GM23338 (cell line): ENCODE data around the gene SCLY. TPM values are rescaled to one million over a fixed set of nuclear protein-coding genes. Genes with fewer than 3 reads are reported as not detected.
A peak's percentile ranks its signal among the peaks of the same experiment; 100 is the strongest.

ENCODE experiments used
- ATAC-seq: fragments of 200-7000 bp; cut with Tn5 transposase; 3 replicates; pipeline ENCODE4 v1.9.1; 2020
- DNase-seq: peaks from one replicate; pipeline ENCODE4 v3.0.0-alpha.2; 2015; ENCODE audit warnings: low spot score
- H2AFZ ChIP-seq: fragments of 200-600 bp; sonication (generic); 2 replicates; pipeline ENCODE4 v1.8.0; 2016; ENCODE audit warnings: antibody characterized with exemption, mild to moderate bottlenecking, moderate library complexity
- H3F3A ChIP-seq: fragments of 200-600 bp; sonication (generic); replicated peaks from 2 replicates; pipeline ENCODE4 v1.8.0; 2017; ENCODE audit warnings: antibody characterized with exemption, mixed run types, low read depth
- H3K27ac ChIP-seq: fragments of 200-600 bp; sonication (generic); 2 replicates; pipeline ENCODE4 v1.6.1; 2016; ENCODE audit warnings: low read depth
- H3K27me3 ChIP-seq: fragments of 200-600 bp; sonication (generic); 2 replicates; pipeline ENCODE4 v1.8.0; 2016; ENCODE audit warnings: mild to moderate bottlenecking, mixed run types, moderate library complexity; ENCODE audit not compliant: insufficient read depth
- H3K36me3 ChIP-seq: fragments of 200-600 bp; sonication (generic); 2 replicates; pipeline ENCODE4 v1.8.0; 2016; ENCODE audit warnings: mild to moderate bottlenecking; ENCODE audit not compliant: insufficient read depth
- H3K4me1 ChIP-seq: fragments of 200-600 bp; sonication (generic); 2 replicates; pipeline ENCODE4 v1.8.0; 2016; ENCODE audit warnings: mild to moderate bottlenecking, moderate library complexity; ENCODE audit not compliant: insufficient read depth
- H3K4me2 ChIP-seq: fragments of 200-600 bp; sonication (generic); 2 replicates; pipeline ENCODE4 v1.7.1; 2017; ENCODE audit warnings: mixed run types
- H3K4me3 ChIP-seq: fragments of 200-600 bp; sonication (generic); 2 replicates; pipeline ENCODE4 v1.6.1; 2016; ENCODE audit warnings: mixed run types
- H3K79me2 ChIP-seq: fragments of 200-600 bp; sonication (generic); replicated peaks from 2 replicates; pipeline ENCODE4 v1.8.0; 2017; ENCODE audit warnings: mild to moderate bottlenecking; ENCODE audit not compliant: insufficient read depth
- H3K9me2 ChIP-seq: fragments of 200-600 bp; sonication (generic); 2 replicates; pipeline ENCODE4 v1.8.0; 2017; ENCODE audit not compliant: insufficient read depth
- H4K20me1 ChIP-seq: fragments of 200-600 bp; sonication (generic); replicated peaks from 2 replicates; pipeline ENCODE4 v1.8.0; 2017; ENCODE audit warnings: mild to moderate bottlenecking; ENCODE audit not compliant: insufficient read depth
- H3K27ac Mint-ChIP-seq: 2 replicates; pipeline ENCODE4 v1.8.0; 2020; ENCODE audit warnings: inconsistent platforms, mild to moderate bottlenecking, moderate library complexity, mixed read lengths
- H3K27me3 Mint-ChIP-seq: 3 replicates; pipeline ENCODE4 v1.8.0; 2022; ENCODE audit warnings: low read depth, mild to moderate bottlenecking, moderate library complexity, mixed read lengths, inconsistent platforms; ENCODE audit not compliant: insufficient read depth, poor library complexity
- H3K36me3 Mint-ChIP-seq: 3 replicates; pipeline ENCODE4 v1.8.0; 2021; ENCODE audit warnings: low read depth, mild to moderate bottlenecking, inconsistent platforms, moderate library complexity, mixed read lengths
- H3K4me1 Mint-ChIP-seq: 3 replicates; pipeline ENCODE4 v1.8.0; 2020; ENCODE audit warnings: mild to moderate bottlenecking, inconsistent platforms, mixed read lengths
- H3K4me3 Mint-ChIP-seq: 3 replicates; pipeline ENCODE4 v1.8.0; 2021; ENCODE audit warnings: moderate library complexity, mild to moderate bottlenecking, inconsistent platforms, mixed read lengths
- H3K9me3 Mint-ChIP-seq: 3 replicates; pipeline ENCODE4 v1.8.0; 2020; ENCODE audit warnings: moderate library complexity, mild to moderate bottlenecking, inconsistent platforms, mixed read lengths
- CREB1 ChIP-seq: fragments of 250-450 bp; sonication (Bioruptor Pico); IDR thresholded peaks from 2 replicates; pipeline ENCODE4 v1.5.0; 2020; ENCODE audit warnings: low read depth, mild to moderate bottlenecking, moderate library complexity
- polyA plus RNA-seq: library from polyadenylated mRNA; unstranded; fragments of >200 nt; fragmentation: Nextera tagmentation; extraction: Ambion mirVana; gene quantifications from 2 replicates; pipeline ENCODE4 v1.2.1, GENCODE V29; 2016
- total RNA-seq: library from RNA; depleted of rRNA; stranded (reverse); fragments of >200 nt; shearing (Covaris generic); gene quantifications from 2 replicates; pipeline ENCODE4 v1.2.3, GENCODE V29; 2014
- TF ChIP-seq, protein P1 (sequence below), 2 experiments: fragments of 200-600 bp in 1 of 2; sonication (generic) in 1 of 2; conservative IDR thresholded peaks; 2 replicates each; pipeline versions ENCODE4 v1.5.1 to v1.6.1; 2016 to 2017; ENCODE audit warnings: antibody characterized with exemption in 2 of 2, low read depth in 2 of 2, mild to moderate bottlenecking in 2 of 2, moderate library complexity in 1 of 2
- TF ChIP-seq, protein P2 (sequence below): fragments of 250-450 bp; sonication (Bioruptor Pico); IDR thresholded peaks from 2 replicates; pipeline ENCODE4 v1.5.0; 2020; ENCODE audit warnings: mild to moderate bottlenecking, moderate library complexity
- TF ChIP-seq, protein P3 (sequence below): IDR thresholded peaks from one replicate; pipeline ENCODE4 v1.6.1; 2018; ENCODE audit warnings: antibody characterized with exemption; ENCODE audit not compliant: unreplicated experiment

The SCLY gene
- total and polyA plus RNA-seq, 2 experiments from 2014 or later = 57.2 to 80.3 TPM

DNA sequence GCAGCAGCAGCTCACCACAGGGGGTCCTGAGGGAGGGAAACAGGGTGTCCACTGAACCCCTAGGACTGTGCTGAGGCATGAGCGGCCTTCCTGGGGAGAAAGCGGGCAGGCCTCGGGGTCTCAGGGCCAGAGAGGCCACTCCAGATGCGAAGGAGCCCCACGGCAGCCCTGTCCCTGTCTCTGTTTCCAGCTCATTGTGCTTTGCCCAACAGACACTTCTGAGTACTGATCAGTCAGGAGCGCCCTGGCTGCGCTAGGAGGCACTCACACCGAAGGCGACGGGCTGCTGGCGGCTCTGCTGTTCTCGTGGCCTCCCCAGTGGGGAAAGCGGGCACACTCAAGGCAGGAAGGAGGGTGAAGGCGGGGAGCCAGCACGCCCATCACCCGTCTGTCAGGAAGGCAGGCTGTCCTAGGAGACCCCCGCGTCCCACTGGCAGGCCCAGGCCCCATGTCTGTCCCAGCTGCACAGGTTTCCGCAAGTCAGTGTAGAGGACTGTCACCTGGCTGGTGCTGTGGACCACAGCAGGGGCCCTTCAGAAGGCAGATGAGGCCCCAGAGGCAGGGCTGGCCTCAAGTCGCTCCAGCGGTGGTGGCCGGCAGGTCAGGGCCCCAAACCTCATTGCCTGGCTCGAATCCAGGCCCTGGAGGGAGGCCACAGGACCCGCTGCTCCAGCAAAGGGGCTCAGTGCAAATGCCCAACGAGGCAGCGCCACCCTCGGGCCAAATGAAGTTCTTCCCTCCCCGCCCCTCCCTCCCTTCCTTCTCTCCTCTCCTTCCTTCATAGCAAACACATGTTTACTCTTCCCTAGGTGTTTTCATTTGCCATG, 46.1 kb downstream of the SCLY start:
- Histone ChIP-seq H3K4me3 (no peak overlapping the region), H3K9me2 (no peaks in the 10 kb centered on the region), H3K27me3 (no peaks in the 10 kb centered on the region), H3F3A (no peaks in the 10 kb centered on the region), H2AFZ (peak overlapping the region; percentile 80), H3K36me3 (no peaks in the 10 kb centered on the region; the same call in 1 of the 2 replicates), H4K20me1 (no peaks in the 10 kb centered on the region), H3K4me1 (peaks cover 13% of the 10 kb centered on the region), H3K79me2 (no peaks in the 10 kb centered on the region), H3K27ac (no peak overlapping the region), H3K4me2 (no peak overlapping the region)
- Mint-ChIP-seq H3K36me3 (no peaks in the 10 kb centered on the region), H3K4me3 (no peak overlapping the region), H3K27me3 (peaks cover 15% of the 10 kb centered on the region), H3K4me1 (peaks cover 25% of the 10 kb centered on the region), H3K27ac (no peak overlapping the region), H3K9me3 (no peaks in the 10 kb centered on the region)
- ATAC-seq = peak; percentile 60
- peak; percentile 76 for DNase-seq
- TF ChIP-seq, protein P1, sequence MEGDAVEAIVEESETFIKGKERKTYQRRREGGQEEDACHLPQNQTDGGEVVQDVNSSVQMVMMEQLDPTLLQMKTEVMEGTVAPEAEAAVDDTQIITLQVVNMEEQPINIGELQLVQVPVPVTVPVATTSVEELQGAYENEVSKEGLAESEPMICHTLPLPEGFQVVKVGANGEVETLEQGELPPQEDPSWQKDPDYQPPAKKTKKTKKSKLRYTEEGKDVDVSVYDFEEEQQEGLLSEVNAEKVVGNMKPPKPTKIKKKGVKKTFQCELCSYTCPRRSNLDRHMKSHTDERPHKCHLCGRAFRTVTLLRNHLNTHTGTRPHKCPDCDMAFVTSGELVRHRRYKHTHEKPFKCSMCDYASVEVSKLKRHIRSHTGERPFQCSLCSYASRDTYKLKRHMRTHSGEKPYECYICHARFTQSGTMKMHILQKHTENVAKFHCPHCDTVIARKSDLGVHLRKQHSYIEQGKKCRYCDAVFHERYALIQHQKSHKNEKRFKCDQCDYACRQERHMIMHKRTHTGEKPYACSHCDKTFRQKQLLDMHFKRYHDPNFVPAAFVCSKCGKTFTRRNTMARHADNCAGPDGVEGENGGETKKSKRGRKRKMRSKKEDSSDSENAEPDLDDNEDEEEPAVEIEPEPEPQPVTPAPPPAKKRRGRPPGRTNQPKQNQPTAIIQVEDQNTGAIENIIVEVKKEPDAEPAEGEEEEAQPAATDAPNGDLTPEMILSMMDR (conservative IDR thresholded peaks at IDR 0.05; ENCODE audit: low read depth in 2 of 2) = peak; percentile 39 to 79
- TF ChIP-seq, protein P2, sequence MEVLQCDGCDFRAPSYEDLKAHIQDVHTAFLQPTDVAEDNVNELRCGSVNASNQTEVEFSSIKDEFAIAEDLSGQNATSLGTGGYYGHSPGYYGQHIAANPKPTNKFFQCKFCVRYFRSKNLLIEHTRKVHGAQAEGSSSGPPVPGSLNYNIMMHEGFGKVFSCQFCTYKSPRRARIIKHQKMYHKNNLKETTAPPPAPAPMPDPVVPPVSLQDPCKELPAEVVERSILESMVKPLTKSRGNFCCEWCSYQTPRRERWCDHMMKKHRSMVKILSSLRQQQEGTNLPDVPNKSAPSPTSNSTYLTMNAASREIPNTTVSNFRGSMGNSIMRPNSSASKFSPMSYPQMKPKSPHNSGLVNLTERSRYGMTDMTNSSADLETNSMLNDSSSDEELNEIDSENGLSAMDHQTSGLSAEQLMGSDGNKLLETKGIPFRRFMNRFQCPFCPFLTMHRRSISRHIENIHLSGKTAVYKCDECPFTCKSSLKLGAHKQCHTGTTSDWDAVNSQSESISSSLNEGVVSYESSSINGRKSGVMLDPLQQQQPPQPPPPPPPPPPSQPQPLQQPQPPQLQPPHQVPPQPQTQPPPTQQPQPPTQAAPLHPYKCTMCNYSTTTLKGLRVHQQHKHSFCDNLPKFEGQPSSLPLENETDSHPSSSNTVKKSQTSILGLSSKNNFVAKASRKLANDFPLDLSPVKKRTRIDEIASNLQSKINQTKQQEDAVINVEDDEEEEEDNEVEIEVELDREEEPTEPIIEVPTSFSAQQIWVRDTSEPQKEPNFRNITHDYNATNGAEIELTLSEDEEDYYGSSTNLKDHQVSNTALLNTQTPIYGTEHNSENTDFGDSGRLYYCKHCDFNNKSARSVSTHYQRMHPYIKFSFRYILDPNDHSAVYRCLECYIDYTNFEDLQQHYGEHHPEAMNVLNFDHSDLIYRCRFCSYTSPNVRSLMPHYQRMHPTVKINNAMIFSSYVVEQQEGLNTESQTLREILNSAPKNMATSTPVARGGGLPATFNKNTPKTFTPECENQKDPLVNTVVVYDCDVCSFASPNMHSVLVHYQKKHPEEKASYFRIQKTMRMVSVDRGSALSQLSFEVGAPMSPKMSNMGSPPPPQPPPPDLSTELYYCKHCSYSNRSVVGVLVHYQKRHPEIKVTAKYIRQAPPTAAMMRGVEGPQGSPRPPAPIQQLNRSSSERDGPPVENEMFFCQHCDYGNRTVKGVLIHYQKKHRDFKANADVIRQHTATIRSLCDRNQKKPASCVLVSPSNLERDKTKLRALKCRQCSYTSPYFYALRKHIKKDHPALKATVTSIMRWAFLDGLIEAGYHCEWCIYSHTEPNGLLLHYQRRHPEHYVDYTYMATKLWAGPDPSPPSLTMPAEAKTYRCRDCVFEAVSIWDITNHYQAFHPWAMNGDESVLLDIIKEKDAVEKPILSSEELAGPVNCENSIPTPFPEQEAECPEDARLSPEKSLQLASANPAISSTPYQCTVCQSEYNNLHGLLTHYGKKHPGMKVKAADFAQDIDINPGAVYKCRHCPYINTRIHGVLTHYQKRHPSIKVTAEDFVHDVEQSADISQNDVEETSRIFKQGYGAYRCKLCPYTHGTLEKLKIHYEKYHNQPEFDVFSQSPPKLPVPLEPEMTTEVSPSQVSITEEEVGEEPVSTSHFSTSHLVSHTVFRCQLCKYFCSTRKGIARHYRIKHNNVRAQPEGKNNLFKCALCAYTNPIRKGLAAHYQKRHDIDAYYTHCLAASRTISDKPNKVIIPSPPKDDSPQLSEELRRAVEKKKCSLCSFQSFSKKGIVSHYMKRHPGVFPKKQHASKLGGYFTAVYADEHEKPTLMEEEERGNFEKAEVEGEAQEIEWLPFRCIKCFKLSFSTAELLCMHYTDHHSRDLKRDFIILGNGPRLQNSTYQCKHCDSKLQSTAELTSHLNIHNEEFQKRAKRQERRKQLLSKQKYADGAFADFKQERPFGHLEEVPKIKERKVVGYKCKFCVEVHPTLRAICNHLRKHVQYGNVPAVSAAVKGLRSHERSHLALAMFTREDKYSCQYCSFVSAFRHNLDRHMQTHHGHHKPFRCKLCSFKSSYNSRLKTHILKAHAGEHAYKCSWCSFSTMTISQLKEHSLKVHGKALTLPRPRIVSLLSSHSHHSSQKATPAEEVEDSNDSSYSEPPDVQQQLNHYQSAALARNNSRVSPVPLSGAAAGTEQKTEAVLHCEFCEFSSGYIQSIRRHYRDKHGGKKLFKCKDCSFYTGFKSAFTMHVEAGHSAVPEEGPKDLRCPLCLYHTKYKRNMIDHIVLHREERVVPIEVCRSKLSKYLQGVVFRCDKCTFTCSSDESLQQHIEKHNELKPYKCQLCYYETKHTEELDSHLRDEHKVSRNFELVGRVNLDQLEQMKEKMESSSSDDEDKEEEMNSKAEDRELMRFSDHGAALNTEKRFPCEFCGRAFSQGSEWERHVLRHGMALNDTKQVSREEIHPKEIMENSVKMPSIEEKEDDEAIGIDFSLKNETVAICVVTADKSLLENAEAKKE (CRISPR knock-in tag) = no peak
- TF ChIP-seq, protein P3, sequence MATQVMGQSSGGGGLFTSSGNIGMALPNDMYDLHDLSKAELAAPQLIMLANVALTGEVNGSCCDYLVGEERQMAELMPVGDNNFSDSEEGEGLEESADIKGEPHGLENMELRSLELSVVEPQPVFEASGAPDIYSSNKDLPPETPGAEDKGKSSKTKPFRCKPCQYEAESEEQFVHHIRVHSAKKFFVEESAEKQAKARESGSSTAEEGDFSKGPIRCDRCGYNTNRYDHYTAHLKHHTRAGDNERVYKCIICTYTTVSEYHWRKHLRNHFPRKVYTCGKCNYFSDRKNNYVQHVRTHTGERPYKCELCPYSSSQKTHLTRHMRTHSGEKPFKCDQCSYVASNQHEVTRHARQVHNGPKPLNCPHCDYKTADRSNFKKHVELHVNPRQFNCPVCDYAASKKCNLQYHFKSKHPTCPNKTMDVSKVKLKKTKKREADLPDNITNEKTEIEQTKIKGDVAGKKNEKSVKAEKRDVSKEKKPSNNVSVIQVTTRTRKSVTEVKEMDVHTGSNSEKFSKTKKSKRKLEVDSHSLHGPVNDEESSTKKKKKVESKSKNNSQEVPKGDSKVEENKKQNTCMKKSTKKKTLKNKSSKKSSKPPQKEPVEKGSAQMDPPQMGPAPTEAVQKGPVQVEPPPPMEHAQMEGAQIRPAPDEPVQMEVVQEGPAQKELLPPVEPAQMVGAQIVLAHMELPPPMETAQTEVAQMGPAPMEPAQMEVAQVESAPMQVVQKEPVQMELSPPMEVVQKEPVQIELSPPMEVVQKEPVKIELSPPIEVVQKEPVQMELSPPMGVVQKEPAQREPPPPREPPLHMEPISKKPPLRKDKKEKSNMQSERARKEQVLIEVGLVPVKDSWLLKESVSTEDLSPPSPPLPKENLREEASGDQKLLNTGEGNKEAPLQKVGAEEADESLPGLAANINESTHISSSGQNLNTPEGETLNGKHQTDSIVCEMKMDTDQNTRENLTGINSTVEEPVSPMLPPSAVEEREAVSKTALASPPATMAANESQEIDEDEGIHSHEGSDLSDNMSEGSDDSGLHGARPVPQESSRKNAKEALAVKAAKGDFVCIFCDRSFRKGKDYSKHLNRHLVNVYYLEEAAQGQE = no peak
- TF ChIP-seq CREB1 (CRISPR knock-in tag) = no peak
